Measurements from ENCODE around the gene NABP1.

Gene NABP1

DNA sequence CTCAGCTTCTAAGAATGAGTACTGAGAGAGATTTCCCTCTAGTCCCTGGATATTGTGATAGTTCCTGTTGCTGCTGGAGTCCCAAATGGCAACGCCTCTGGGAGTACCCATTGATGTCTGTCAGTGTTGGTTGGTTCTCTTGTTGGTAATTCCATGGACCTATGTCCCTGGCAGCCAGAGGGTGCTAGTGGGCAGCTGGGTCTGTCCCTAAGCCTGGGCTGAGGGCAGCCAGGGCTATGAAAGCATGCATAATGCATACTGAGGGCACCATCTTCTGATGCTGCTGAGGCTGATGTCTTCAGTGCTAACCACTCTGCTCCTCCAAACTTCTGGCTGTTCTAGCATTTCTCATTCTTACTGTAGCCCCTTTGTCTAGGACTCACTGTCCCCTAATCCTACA is 35.9 kb downstream of the NABP1 start:
- no peak for DNase-seq

DNA sequence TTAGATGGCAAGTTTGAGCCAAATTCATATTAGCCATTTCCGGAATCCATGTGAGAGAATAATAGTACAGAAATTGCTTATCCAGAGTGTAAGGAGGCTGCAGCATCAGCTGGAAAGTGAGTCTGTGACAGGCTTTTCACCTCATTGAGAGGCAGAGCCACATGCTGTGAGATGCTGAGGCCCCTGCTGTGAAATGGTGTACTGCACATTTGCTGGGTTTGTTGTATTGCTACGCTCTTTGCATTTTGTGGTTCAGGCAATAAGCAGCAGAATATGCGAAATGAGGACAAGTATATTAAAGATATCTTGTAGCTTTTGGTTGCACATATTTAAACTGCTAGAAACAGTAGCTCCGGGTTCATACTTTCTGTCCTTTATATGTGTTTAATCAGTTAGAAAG is 37.0 kb downstream of the NABP1 start:
- no peak for DNase-seq

GRCh38 chr2:191715471-191715870 is 37.5 kb downstream of the NABP1 start:
- no peak for DNase-seq

- DNase-seq = no peak
Observed at GRCh38 chr2:191719261-191719660, 41.3 kb downstream of the NABP1 start.

DNA sequence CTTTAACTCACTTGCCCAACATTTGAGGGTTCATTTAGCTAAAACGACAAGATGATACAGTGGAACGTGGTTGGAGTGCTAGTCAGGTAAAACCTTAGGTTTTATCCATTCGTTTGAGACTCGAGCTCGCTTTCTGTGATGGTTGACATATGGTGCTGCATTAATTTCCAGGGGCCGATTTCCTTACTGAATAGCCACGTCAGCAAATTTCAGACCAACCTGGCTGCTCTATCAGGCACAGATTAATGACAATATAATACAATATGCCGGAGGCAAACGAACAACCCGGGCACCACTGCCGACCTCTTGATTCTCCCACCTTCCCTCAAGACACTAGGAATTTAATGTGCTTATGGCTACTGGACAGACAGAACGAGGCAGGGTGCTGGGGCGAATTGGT is 42.0 kb downstream of the NABP1 start:
- DNase-seq = no peak

- no peak for DNase-seq
Observed at GRCh38 chr2:191721331-191721730, 43.4 kb downstream of the NABP1 start.

DNA sequence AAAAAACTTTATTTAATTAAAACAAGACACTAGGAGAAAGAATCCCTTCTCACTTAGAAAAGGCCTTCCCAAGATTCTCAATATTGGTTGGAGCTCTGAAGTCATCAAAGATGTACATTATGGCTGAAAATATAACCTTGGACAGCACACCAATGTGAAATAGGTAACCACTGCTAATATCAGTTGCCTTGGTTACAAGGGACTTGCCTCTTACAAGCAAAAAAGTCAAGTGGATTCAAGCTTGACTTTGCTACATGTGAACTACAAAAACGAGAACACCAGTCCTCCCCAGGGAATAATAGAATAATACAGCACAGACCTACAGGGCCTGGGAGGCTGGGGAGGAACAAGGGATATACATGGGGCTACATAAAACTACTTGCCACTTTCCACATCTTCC is 46.1 kb downstream of the NABP1 start:
- no peak for DNase-seq

DNA sequence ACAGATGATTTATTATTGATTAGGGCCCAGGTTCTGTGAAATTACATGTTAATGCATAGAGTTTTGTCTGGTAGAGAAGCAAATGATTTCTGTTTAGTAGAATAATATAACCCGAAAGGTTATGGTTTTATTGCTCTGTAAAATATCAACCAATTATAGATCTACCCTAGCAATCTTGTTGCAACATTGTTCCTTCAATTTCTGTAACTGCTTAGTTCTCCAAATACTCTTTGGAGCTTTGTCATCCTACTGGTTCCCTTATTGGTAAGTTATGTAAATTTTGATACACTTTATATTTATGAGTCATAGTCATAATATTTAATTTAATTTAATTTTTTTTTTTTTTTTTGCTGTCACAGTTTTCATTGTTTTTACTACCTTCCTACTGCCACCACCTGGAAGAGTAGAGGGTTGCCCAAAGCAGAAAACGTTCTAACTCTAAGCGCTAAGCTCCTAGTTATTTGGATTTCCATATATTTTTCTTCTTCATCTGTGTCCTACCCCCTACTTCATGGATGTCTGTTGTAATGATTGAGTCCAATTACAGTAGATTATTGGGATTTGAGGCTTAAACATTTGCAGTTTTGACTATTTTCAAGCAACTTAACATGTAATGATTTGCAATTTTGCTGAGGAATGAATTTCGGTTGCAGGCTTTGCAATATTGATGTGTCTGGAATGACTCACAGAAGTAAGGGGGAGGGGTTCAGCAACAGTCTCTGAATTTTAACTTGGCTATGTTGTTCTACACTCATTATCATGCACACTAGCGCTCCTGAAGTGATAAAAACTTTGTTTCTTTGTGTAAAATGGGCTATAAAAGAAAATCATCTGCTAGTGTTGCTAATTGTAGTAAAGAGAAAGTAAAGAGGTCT is 51.1 kb downstream of the NABP1 start:
- no peak for DNase-seq

DNA sequence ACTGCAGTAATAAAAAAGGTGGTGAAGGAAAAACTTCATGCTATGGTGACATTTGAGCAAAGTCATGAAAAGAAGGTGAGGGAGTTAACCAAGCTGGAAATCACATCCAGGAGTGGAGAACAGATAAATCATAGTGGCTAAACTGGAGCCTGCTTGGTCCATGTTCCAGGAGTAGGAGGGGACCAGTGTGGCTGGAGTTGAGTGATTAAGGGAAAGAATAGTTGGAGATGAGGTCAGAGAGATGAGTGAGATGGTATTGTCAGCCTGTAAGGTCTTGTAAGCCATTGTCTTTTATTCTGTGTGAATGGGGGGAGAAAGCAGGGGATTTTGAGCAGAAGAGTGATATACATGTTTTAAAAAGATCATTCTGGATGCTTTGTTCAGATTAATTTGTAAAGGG is 52.3 kb downstream of the NABP1 start:
- no peak for DNase-seq
